Neural progenitor cell (in vitro differentiated cells): ENCODE data around the gene TBXAS1. TPM values are rescaled to one million over a fixed set of nuclear protein-coding genes. Genes with fewer than 3 reads are reported as not detected.

Experiments
- DNase-seq: peaks from one replicate; pipeline ENCODE4 v3.0.0-alpha.2; 2016; ENCODE audit warnings: low spot score
- H2AFZ ChIP-seq: fragments of 200-600 bp; sonication (generic); replicated peaks from 2 replicates; pipeline ENCODE4 v1.6.1; 2016; ENCODE audit warnings: antibody characterized with exemption
- H3F3A ChIP-seq: fragments of 200-600 bp; sonication (generic); 2 replicates; pipeline ENCODE4 v1.6.1; 2016; ENCODE audit warnings: antibody characterized with exemption, low read depth
- H3K27ac ChIP-seq: fragments of 200-600 bp; sonication (generic); 2 replicates; pipeline ENCODE4 v1.5.1; 2016; ENCODE audit warnings: mild to moderate bottlenecking
- H3K27me3 ChIP-seq: fragments of 200-600 bp; sonication (generic); 2 replicates; pipeline ENCODE4 v1.6.1; 2016; ENCODE audit warnings: mild to moderate bottlenecking, moderate library complexity
- H3K36me3 ChIP-seq: fragments of 200-600 bp; sonication (generic); 2 replicates; pipeline ENCODE4 v1.5.1; 2016
- H3K4me1 ChIP-seq: fragments of 200-600 bp; sonication (generic); 2 replicates; pipeline ENCODE4 v1.6.1; 2016; ENCODE audit warnings: mixed run types
- H3K4me2 ChIP-seq: fragments of 200-600 bp; sonication (generic); 2 replicates; pipeline ENCODE4 v1.6.1; 2016
- H3K4me3 ChIP-seq: fragments of 200-600 bp; sonication (generic); 2 replicates; pipeline ENCODE4 v1.5.1; 2016
- H3K79me2 ChIP-seq: fragments of 200-600 bp; sonication (generic); 2 replicates; pipeline ENCODE4 v1.6.1; 2016; ENCODE audit warnings: low read depth
- H3K9ac ChIP-seq: fragments of 200-600 bp; sonication (generic); 2 replicates; pipeline ENCODE4 v1.6.1; 2016
- H3K9me3 ChIP-seq: fragments of 200-600 bp; sonication (generic); 2 replicates; pipeline ENCODE4 v1.5.1; 2016; ENCODE audit warnings: low read depth
- H4K20me1 ChIP-seq: fragments of 200-600 bp; sonication (generic); 2 replicates; pipeline ENCODE4 v1.6.1; 2016; ENCODE audit warnings: low read depth
- H3K27ac Mint-ChIP-seq: 3 replicates; pipeline ENCODE4 v1.8.0; 2021; ENCODE audit warnings: mixed read lengths
- H3K27me3 Mint-ChIP-seq: 2 replicates; pipeline ENCODE4 v1.8.0; 2022; ENCODE audit warnings: low read depth, mild to moderate bottlenecking, inconsistent platforms, moderate library complexity, mixed read lengths; ENCODE audit not compliant: insufficient read depth
- H3K36me3 Mint-ChIP-seq: 3 replicates; pipeline ENCODE4 v1.8.0; 2021; ENCODE audit warnings: mixed read lengths
- H3K4me1 Mint-ChIP-seq: 3 replicates; pipeline ENCODE4 v1.8.0; 2021; ENCODE audit warnings: mixed read lengths
- H3K4me3 Mint-ChIP-seq: 3 replicates; pipeline ENCODE4 v1.8.0; 2021; ENCODE audit warnings: mild to moderate bottlenecking, moderate library complexity, mixed read lengths
- H3K9me3 Mint-ChIP-seq: 3 replicates; pipeline ENCODE4 v1.8.0; 2020; ENCODE audit warnings: mixed read lengths
- CTCF ChIP-seq: fragments of 200-600 bp; sonication (generic); IDR thresholded peaks from 2 replicates; pipeline ENCODE4 v1.5.1; 2017; ENCODE audit warnings: antibody characterized with exemption, mild to moderate bottlenecking
- EZH2 ChIP-seq: fragments of 200-600 bp; sonication (generic); IDR thresholded peaks from 2 replicates; pipeline ENCODE4 v1.6.1; 2017; ENCODE audit warnings: antibody characterized with exemption, mild to moderate bottlenecking, moderate library complexity
- EZH2phosphoT487 ChIP-seq: fragments of 200-600 bp; sonication (generic); IDR thresholded peaks from 2 replicates; pipeline ENCODE4 v1.6.1; 2017; ENCODE audit warnings: antibody characterized with exemption
- total RNA-seq: library from RNA; depleted of rRNA; stranded (reverse); fragments of >200 nt; gene quantifications from 2 replicates; pipeline ENCODE4 v1.2.3, GENCODE V29; 2015; ENCODE audit warnings: low replicate concordance

Gene TBXAS1
- total RNA-seq, 1 donor from 2014 or later, result not detected

- Histone ChIP-seq H3F3A (no peaks in the 10 kb centered on the region), H3K9ac (no peak overlapping the region), H2AFZ (no peak overlapping the region), H4K20me1 (no peaks in the 10 kb centered on the region), H3K27ac (no peak overlapping the region), H3K27me3 (no peaks in the 10 kb centered on the region), H3K4me2 (no peak overlapping the region), H3K36me3 (no peaks in the 10 kb centered on the region), H3K9me3 (no peaks in the 10 kb centered on the region), H3K4me3 (no peak overlapping the region), H3K79me2 (no peaks in the 10 kb centered on the region), H3K4me1 (no peaks in the 10 kb centered on the region)
- DNase-seq, result no peak
- no peaks in the 10 kb centered on the region for H3K9me3 Mint-ChIP-seq
- no peak overlapping the region for H3K4me3 Mint-ChIP-seq
- H3K4me1 Mint-ChIP-seq, result no peaks in the 10 kb centered on the region
- no peaks in the 10 kb centered on the region for H3K27me3 Mint-ChIP-seq
- no peak for TF ChIP-seq CTCF
- H3K27ac Mint-ChIP-seq, result no peak overlapping the region
- no peaks in the 10 kb centered on the region for H3K36me3 Mint-ChIP-seq
Observed at GRCh38 chr7:140027858-140028257, 198.8 kb downstream of the TBXAS1 start.

DNA sequence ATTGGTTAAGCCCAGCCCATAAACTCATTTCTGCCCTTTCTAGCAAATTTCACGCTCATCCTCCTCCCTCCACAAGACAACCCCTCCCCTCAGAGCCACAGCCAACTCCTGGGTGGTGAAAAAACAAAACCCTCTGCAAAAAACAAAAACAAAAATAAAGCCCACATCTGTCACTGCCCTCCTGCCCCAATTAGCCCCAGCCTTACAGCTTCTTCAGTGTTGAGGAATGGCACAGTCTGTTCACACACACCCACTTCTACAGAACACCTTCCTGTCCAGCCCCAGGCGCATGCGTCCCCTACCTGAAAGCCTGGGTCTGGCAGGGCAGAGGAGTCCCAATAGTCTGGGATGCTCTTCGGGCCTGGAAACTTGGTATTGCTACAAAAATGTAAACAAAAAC, 199.2 kb downstream of the TBXAS1 start:
- Mint-ChIP-seq H3K27me3 (peaks cover 2% of the 10 kb centered on the region), H3K27ac (no peak overlapping the region), H3K9me3 (no peaks in the 10 kb centered on the region), H3K4me1 (no peaks in the 10 kb centered on the region), H3K36me3 (no peaks in the 10 kb centered on the region), H3K4me3 (no peak overlapping the region)
- H3K9ac ChIP-seq, result no peak overlapping the region
- no peaks in the 10 kb centered on the region for H3K27me3 ChIP-seq
- TF ChIP-seq EZH2 (no peak), CTCF (no peak), EZH2phosphoT487 (no peak)
- H3F3A ChIP-seq, result no peaks in the 10 kb centered on the region
- H3K4me2 ChIP-seq, result no peak overlapping the region
- H3K4me3 ChIP-seq, result no peak overlapping the region
- no peaks in the 10 kb centered on the region for H3K36me3 ChIP-seq
- H3K79me2 ChIP-seq, result no peaks in the 10 kb centered on the region
- no peak overlapping the region for H3K27ac ChIP-seq
- no peak for DNase-seq
- H4K20me1 ChIP-seq, result no peaks in the 10 kb centered on the region
- no peaks in the 10 kb centered on the region for H3K4me1 ChIP-seq
- H2AFZ ChIP-seq, result no peak overlapping the region
- no peaks in the 10 kb centered on the region for H3K9me3 ChIP-seq

GRCh38 chr7:140029072-140029471, 200.0 kb downstream of the TBXAS1 start:
- Histone ChIP-seq H4K20me1 (no peaks in the 10 kb centered on the region), H3K4me1 (no peaks in the 10 kb centered on the region), H3K27ac (no peak overlapping the region), H3K4me2 (no peak overlapping the region), H3K9ac (no peak overlapping the region), H3K79me2 (no peaks in the 10 kb centered on the region), H3K9me3 (no peaks in the 10 kb centered on the region), H3K27me3 (no peaks in the 10 kb centered on the region), H3F3A (no peaks in the 10 kb centered on the region), H2AFZ (no peak overlapping the region), H3K36me3 (no peaks in the 10 kb centered on the region), H3K4me3 (no peak overlapping the region)
- H3K4me3 Mint-ChIP-seq, result no peak overlapping the region
- no peaks in the 10 kb centered on the region for H3K36me3 Mint-ChIP-seq
- H3K27me3 Mint-ChIP-seq, result peaks cover 2% of the 10 kb centered on the region
- no peak overlapping the region for H3K27ac Mint-ChIP-seq
- no peak for DNase-seq
- TF ChIP-seq EZH2, result no peak
- no peak for TF ChIP-seq EZH2phosphoT487
- TF ChIP-seq CTCF, result no peak
- H3K4me1 Mint-ChIP-seq, result no peaks in the 10 kb centered on the region
- no peaks in the 10 kb centered on the region for H3K9me3 Mint-ChIP-seq

- H3K4me3 Mint-ChIP-seq, result no peak overlapping the region
- H3K27ac ChIP-seq, result no peak overlapping the region
- no peak overlapping the region for H3K9ac ChIP-seq
- no peaks in the 10 kb centered on the region for H3K9me3 ChIP-seq
- H4K20me1 ChIP-seq, result no peaks in the 10 kb centered on the region
- H3K9me3 Mint-ChIP-seq, result no peaks in the 10 kb centered on the region
- DNase-seq, result no peak
- H3K4me2 ChIP-seq, result no peak overlapping the region
- no peak for TF ChIP-seq EZH2phosphoT487
- no peak for TF ChIP-seq CTCF
- no peaks in the 10 kb centered on the region for H3K36me3 ChIP-seq
- no peak overlapping the region for H3K27ac Mint-ChIP-seq
- H3K36me3 Mint-ChIP-seq, result no peaks in the 10 kb centered on the region
- H3K79me2 ChIP-seq, result no peaks in the 10 kb centered on the region
- no peaks in the 10 kb centered on the region for H3K27me3 ChIP-seq
- H3F3A ChIP-seq, result no peaks in the 10 kb centered on the region
- no peak overlapping the region for H2AFZ ChIP-seq
- no peaks in the 10 kb centered on the region for H3K4me1 Mint-ChIP-seq
- H3K4me3 ChIP-seq, result no peak overlapping the region
- no peaks in the 10 kb centered on the region for H3K4me1 ChIP-seq
- H3K27me3 Mint-ChIP-seq, result peaks cover 2% of the 10 kb centered on the region
Observed at GRCh38 chr7:140031364-140031763, 202.3 kb downstream of the TBXAS1 start.
